Gastrocnemius medialis (tissue), 4 donors: ENCODE measurements around the gene CFD.

Experiments
- POLR2A ChIP-seq, 2 donors: fragments of 450-650 bp; IDR thresholded peaks; one replicate each; pipeline ENCODE4 v1.6.1; 2017; ENCODE audit warnings: antibody characterized with exemption in 2 of 2, mild to moderate bottlenecking in 2 of 2, moderate library complexity in 2 of 2
- TF ChIP-seq, protein P1 (sequence below), 5 experiments: fragments of 450-650 bp in 3 of 5; fragments of 200-600 bp in 2 of 5; sonication (generic) in 2 of 5; IDR thresholded peaks in 4 of 5; conservative IDR thresholded peaks in 1 of 5; 1 replicate in 4 of 5; 2 replicates in 1 of 5; pipeline ENCODE4 v1.5.1; 2016 to 2019; ENCODE audit warnings: antibody characterized with exemption in 5 of 5, mild to moderate bottlenecking in 3 of 5, moderate library complexity in 3 of 5

DNA sequence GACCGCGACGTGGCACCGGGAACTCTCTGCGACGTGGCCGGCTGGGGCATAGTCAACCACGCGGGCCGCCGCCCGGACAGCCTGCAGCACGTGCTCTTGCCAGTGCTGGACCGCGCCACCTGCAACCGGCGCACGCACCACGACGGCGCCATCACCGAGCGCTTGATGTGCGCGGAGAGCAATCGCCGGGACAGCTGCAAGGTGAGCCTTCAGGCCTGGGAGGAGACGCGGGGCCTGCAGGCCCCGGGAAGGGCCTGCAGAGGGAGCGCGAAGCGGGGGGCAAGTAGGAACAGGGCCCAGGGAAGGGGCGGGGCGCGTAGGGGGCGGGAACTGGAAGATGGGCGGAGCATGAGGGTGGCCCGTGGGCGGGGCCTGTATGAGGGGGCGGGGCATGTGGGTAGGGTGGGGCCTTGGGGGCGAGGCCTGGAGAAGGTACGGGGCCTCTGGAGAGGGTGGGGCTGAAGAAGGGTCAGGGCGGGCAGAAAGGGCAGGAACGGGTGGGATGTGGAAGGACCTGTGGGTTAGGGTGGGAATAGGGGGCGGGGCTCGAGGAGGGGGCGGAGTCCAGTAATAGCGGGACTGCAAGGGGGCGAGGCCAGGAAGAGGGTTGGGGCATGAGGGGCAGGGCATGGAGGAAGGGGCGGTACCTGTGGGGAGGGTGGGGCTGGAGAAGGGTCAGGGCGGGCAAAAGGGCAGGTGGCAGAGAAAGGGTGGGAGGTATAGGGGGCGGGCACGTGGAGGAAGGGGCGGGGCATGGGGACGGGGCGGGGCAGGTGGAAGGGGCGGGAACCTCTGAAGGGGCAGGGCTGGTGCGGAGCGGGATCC, 2.5 kb downstream of the CFD start:
- TF ChIP-seq, protein P1, sequence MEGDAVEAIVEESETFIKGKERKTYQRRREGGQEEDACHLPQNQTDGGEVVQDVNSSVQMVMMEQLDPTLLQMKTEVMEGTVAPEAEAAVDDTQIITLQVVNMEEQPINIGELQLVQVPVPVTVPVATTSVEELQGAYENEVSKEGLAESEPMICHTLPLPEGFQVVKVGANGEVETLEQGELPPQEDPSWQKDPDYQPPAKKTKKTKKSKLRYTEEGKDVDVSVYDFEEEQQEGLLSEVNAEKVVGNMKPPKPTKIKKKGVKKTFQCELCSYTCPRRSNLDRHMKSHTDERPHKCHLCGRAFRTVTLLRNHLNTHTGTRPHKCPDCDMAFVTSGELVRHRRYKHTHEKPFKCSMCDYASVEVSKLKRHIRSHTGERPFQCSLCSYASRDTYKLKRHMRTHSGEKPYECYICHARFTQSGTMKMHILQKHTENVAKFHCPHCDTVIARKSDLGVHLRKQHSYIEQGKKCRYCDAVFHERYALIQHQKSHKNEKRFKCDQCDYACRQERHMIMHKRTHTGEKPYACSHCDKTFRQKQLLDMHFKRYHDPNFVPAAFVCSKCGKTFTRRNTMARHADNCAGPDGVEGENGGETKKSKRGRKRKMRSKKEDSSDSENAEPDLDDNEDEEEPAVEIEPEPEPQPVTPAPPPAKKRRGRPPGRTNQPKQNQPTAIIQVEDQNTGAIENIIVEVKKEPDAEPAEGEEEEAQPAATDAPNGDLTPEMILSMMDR (IDR thresholded peaks at IDR 0.05 in 4 of 5, conservative IDR thresholded peaks at IDR 0.05 in 1 of 5), result no peak
- TF ChIP-seq POLR2A (IDR thresholded peaks at IDR 0.05), result no peak
